Liver (tissue), 9 donors: Measurements from ENCODE around the gene AFTPH. TPM values are rescaled to one million over a fixed set of nuclear protein-coding genes. Genes with fewer than 3 reads are reported as not detected.

ENCODE experiments used
- DNase-seq: peaks from one replicate; pipeline ENCODE4 v3.0.0-alpha.2; 2017; ENCODE audit warnings: low spot score
- H3K27ac ChIP-seq, 2 donors: one replicate each; pipeline ENCODE4 v1.7.0; 2013; ENCODE audit warnings: inconsistent platforms in 2 of 2, low read length in 2 of 2, control low read depth in 1 of 2, low read depth in 1 of 2, mild to moderate bottlenecking in 1 of 2
- H3K27me3 ChIP-seq, 4 donors: one replicate each; pipeline versions ENCODE4 v1.6.1 to v1.7.0; 2013; ENCODE audit warnings: low read length in 3 of 4, inconsistent platforms in 1 of 4, mild to moderate bottlenecking in 1 of 4, moderate library complexity in 1 of 4; ENCODE audit not compliant: control insufficient read depth in 4 of 4, insufficient read depth in 4 of 4
- H3K36me3 ChIP-seq, 4 donors: one replicate each; pipeline versions ENCODE4 v1.6.1 to v1.7.0; 2013; ENCODE audit warnings: low read length in 3 of 4, mild to moderate bottlenecking in 3 of 4, low read depth in 1 of 4, moderate library complexity in 1 of 4; ENCODE audit not compliant: control insufficient read depth in 4 of 4, insufficient read depth in 3 of 4
- H3K4me1 ChIP-seq, 4 donors: one replicate each; pipeline versions ENCODE4 v1.6.1 to v1.7.0; 2013; ENCODE audit warnings: low read length in 3 of 4, mild to moderate bottlenecking in 3 of 4, moderate library complexity in 1 of 4; ENCODE audit not compliant: control insufficient read depth in 4 of 4, insufficient read depth in 4 of 4
- H3K4me3 ChIP-seq, 3 donors: one replicate each; pipeline versions ENCODE4 v1.6.1 to v1.7.0; 2013; ENCODE audit warnings: low read length in 3 of 3, control low read depth in 1 of 3, low read depth in 1 of 3, mild to moderate bottlenecking in 1 of 3
- H3K9ac ChIP-seq, 2 donors: one replicate each; pipeline ENCODE4 v1.7.0; 2013; ENCODE audit warnings: low read length in 2 of 2, mild to moderate bottlenecking in 2 of 2, moderate library complexity in 2 of 2, control low read depth in 1 of 2, low read depth in 1 of 2
- H3K9me3 ChIP-seq, 4 donors: one replicate each; pipeline versions ENCODE4 v1.6.1 to v1.7.0; 2013; ENCODE audit warnings: low read length in 3 of 4; ENCODE audit not compliant: control insufficient read depth in 4 of 4
- EGR1 ChIP-seq, 2 donors: IDR thresholded peaks; 2 replicates each; pipeline ENCODE4 v1.6.1; 2016 to 2018; ENCODE audit warnings: antibody characterized with exemption in 2 of 2, low read depth in 2 of 2
- FOXA1 ChIP-seq: IDR thresholded peaks from 2 replicates; pipeline ENCODE4 v1.6.1; 2016; ENCODE audit warnings: antibody characterized with exemption
- FOXA2 ChIP-seq: IDR thresholded peaks from 2 replicates; pipeline ENCODE4 v1.6.1; 2016; ENCODE audit warnings: antibody characterized with exemption
- GABPA ChIP-seq, 2 donors: IDR thresholded peaks in 1 of 2; conservative IDR thresholded peaks in 1 of 2; 2 replicates each; pipeline ENCODE4 v1.6.1; 2016; ENCODE audit warnings: antibody characterized with exemption in 2 of 2, mild to moderate bottlenecking in 1 of 2, moderate library complexity in 1 of 2
- HNF4A ChIP-seq, 2 donors: conservative IDR thresholded peaks; 2 replicates each; pipeline ENCODE4 v1.6.1; 2016; ENCODE audit warnings: antibody characterized with exemption in 2 of 2, mild to moderate bottlenecking in 2 of 2
- HNF4G ChIP-seq: IDR thresholded peaks from 2 replicates; pipeline ENCODE4 v1.6.1; 2016; ENCODE audit warnings: antibody characterized with exemption
- JUND ChIP-seq, 2 donors: IDR thresholded peaks; 2 replicates each; pipeline ENCODE4 v1.6.1; 2016; ENCODE audit warnings: antibody characterized with exemption in 2 of 2
- NR2F2 ChIP-seq: IDR thresholded peaks from 2 replicates; pipeline ENCODE4 v1.6.1; 2016; ENCODE audit warnings: antibody characterized with exemption
- RAD21 ChIP-seq, 2 donors: IDR thresholded peaks; 2 replicates each; pipeline ENCODE4 v1.6.1; 2016; ENCODE audit warnings: antibody characterized with exemption in 2 of 2, mild to moderate bottlenecking in 2 of 2
- RXRA ChIP-seq, 2 donors: IDR thresholded peaks; 2 replicates each; pipeline ENCODE4 v1.6.1; 2017 to 2018; ENCODE audit warnings: antibody characterized with exemption in 2 of 2, mild to moderate bottlenecking in 1 of 2
- SP1 ChIP-seq: IDR thresholded peaks from 2 replicates; pipeline ENCODE4 v1.6.1; 2018; ENCODE audit warnings: antibody characterized with exemption, mild to moderate bottlenecking
- TAF1 ChIP-seq: conservative IDR thresholded peaks from 2 replicates; pipeline ENCODE4 v1.6.1; 2016; ENCODE audit warnings: antibody characterized with exemption, mild to moderate bottlenecking
- YY1 ChIP-seq: IDR thresholded peaks from 2 replicates; pipeline ENCODE4 v1.6.1; 2016; ENCODE audit warnings: antibody characterized with exemption, mild to moderate bottlenecking
- WGBS: extraction: QIAGEN DNeasy Blood & Tissue Kit; methylation state at CpG from one replicate; pipeline ENCODE4 v1.1.7; 2013; 5-methylcytosine and 5-hydroxymethylcytosine counted together
- polyA plus RNA-seq, 2 donors: library from polyadenylated mRNA; stranded (reverse) in 1 of 2; unstranded in 1 of 2; fragments of 200-250 nt in 1 of 2; fragments of >200 nt in 1 of 2; fragmentation: Nextera tagmentation in 1 of 2; extraction: Ambion mirVana in 1 of 2; gene quantifications; one replicate each; pipeline versions ENCODE4 v1.2.1 to v1.2.3, GENCODE V29; 2013 to 2015
- total RNA-seq, 2 donors: library from RNA; depleted of rRNA; stranded (reverse); fragments of >200 nt; gene quantifications; one replicate each; pipeline ENCODE4 v1.2.3, GENCODE V29; 2014
- TF ChIP-seq, protein P1 (sequence below): fragments of 150-350 bp; IDR thresholded peaks from 2 replicates; pipeline ENCODE4 v1.5.1; 2017; ENCODE audit warnings: improper control_type of control experiment, low read depth, low read length; ENCODE audit not compliant: missing input control
- TF ChIP-seq, protein P2 (sequence below): IDR thresholded peaks from 2 replicates; pipeline ENCODE4 v1.6.1; 2016; ENCODE audit warnings: antibody characterized with exemption
- TF ChIP-seq, protein P3 (sequence below): IDR thresholded peaks from 2 replicates; pipeline ENCODE4 v1.6.1; 2016; ENCODE audit warnings: antibody characterized with exemption, mild to moderate bottlenecking
- TF ChIP-seq, protein P4 (sequence below): IDR thresholded peaks from 2 replicates; pipeline ENCODE4 v1.6.1; 2016; ENCODE audit warnings: antibody characterized with exemption
- TF ChIP-seq, protein P5 (sequence below): IDR thresholded peaks from 2 replicates; pipeline ENCODE4 v1.6.1; 2016; ENCODE audit warnings: antibody characterized with exemption
- donor health status: healthy.
- donor health status: healthy.
- donor health status: healthy.
- donor health status: healthy.
- donor health status: healthy.

AFTPH gene
- total and polyA plus RNA-seq, 4 donors: 10.5 to 27.9 (median 20.6) TPM

DNA sequence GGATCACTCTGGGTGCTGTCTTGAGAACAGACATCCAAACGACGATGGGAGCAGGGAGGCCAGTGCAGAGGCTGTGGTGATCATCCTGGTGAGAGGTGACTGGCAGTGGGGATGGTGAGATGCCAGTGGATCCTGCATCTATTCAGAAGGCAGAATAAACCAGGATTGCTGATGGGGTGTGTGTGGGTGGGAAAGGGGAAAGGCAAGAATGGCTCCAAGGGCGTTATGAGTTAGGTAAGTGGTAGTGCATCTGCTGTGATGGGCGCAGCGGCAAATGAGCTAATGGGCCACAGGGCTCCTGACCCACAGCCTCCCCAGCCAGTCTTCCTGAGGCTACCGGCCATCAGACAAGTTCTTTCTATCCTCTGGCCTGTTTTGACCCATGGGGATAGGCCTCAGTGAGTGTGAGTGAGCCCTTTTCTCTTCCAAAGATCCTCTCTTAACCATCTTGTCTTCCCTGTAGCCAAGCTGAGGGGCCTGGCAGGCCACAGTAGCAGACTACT is 100.0 kb downstream of the AFTPH start:
- no peaks in the 10 kb centered on the region for H3K36me3 ChIP-seq
- TF ChIP-seq, protein P1, sequence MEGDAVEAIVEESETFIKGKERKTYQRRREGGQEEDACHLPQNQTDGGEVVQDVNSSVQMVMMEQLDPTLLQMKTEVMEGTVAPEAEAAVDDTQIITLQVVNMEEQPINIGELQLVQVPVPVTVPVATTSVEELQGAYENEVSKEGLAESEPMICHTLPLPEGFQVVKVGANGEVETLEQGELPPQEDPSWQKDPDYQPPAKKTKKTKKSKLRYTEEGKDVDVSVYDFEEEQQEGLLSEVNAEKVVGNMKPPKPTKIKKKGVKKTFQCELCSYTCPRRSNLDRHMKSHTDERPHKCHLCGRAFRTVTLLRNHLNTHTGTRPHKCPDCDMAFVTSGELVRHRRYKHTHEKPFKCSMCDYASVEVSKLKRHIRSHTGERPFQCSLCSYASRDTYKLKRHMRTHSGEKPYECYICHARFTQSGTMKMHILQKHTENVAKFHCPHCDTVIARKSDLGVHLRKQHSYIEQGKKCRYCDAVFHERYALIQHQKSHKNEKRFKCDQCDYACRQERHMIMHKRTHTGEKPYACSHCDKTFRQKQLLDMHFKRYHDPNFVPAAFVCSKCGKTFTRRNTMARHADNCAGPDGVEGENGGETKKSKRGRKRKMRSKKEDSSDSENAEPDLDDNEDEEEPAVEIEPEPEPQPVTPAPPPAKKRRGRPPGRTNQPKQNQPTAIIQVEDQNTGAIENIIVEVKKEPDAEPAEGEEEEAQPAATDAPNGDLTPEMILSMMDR: no peak
- TF ChIP-seq, protein P2, sequence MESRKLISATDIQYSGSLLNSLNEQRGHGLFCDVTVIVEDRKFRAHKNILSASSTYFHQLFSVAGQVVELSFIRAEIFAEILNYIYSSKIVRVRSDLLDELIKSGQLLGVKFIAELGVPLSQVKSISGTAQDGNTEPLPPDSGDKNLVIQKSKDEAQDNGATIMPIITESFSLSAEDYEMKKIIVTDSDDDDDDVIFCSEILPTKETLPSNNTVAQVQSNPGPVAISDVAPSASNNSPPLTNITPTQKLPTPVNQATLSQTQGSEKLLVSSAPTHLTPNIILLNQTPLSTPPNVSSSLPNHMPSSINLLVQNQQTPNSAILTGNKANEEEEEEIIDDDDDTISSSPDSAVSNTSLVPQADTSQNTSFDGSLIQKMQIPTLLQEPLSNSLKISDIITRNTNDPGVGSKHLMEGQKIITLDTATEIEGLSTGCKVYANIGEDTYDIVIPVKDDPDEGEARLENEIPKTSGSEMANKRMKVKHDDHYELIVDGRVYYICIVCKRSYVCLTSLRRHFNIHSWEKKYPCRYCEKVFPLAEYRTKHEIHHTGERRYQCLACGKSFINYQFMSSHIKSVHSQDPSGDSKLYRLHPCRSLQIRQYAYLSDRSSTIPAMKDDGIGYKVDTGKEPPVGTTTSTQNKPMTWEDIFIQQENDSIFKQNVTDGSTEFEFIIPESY: no peak
- TF ChIP-seq RAD21 (IDR thresholded peaks at IDR 0.05): no peak
- TF ChIP-seq GABPA (IDR thresholded peaks at IDR 0.05 in 1 of 2, conservative IDR thresholded peaks at IDR 0.05 in 1 of 2): no peak
- no peak for TF ChIP-seq HNF4G
- TF ChIP-seq FOXA1: no peak
- TF ChIP-seq, protein P3, sequence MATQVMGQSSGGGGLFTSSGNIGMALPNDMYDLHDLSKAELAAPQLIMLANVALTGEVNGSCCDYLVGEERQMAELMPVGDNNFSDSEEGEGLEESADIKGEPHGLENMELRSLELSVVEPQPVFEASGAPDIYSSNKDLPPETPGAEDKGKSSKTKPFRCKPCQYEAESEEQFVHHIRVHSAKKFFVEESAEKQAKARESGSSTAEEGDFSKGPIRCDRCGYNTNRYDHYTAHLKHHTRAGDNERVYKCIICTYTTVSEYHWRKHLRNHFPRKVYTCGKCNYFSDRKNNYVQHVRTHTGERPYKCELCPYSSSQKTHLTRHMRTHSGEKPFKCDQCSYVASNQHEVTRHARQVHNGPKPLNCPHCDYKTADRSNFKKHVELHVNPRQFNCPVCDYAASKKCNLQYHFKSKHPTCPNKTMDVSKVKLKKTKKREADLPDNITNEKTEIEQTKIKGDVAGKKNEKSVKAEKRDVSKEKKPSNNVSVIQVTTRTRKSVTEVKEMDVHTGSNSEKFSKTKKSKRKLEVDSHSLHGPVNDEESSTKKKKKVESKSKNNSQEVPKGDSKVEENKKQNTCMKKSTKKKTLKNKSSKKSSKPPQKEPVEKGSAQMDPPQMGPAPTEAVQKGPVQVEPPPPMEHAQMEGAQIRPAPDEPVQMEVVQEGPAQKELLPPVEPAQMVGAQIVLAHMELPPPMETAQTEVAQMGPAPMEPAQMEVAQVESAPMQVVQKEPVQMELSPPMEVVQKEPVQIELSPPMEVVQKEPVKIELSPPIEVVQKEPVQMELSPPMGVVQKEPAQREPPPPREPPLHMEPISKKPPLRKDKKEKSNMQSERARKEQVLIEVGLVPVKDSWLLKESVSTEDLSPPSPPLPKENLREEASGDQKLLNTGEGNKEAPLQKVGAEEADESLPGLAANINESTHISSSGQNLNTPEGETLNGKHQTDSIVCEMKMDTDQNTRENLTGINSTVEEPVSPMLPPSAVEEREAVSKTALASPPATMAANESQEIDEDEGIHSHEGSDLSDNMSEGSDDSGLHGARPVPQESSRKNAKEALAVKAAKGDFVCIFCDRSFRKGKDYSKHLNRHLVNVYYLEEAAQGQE: no peak
- TF ChIP-seq HNF4A (conservative IDR thresholded peaks at IDR 0.05): no peak
- TF ChIP-seq TAF1: no peak
- TF ChIP-seq SP1: no peak
- no peak for TF ChIP-seq JUND (IDR thresholded peaks at IDR 0.05)
- TF ChIP-seq, protein P4, sequence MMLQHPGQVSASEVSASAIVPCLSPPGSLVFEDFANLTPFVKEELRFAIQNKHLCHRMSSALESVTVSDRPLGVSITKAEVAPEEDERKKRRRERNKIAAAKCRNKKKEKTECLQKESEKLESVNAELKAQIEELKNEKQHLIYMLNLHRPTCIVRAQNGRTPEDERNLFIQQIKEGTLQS: no peak
- TF ChIP-seq FOXA2: no peak
- no peak for TF ChIP-seq NR2F2
- no peak for TF ChIP-seq YY1
- no peak for TF ChIP-seq EGR1 (IDR thresholded peaks at IDR 0.05; ENCODE audit: low read depth in 2 of 2)
- TF ChIP-seq, protein P5, sequence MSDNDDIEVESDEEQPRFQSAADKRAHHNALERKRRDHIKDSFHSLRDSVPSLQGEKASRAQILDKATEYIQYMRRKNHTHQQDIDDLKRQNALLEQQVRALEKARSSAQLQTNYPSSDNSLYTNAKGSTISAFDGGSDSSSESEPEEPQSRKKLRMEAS: no peak
- no peak for TF ChIP-seq RXRA (IDR thresholded peaks at IDR 0.05)
- peaks cover 0 to 4% (median 2%) of the 10 kb centered on the region in 4 donors for H3K4me1 ChIP-seq
- no peaks in the 10 kb centered on the region for H3K9me3 ChIP-seq
- no peak for DNase-seq
- H3K27ac ChIP-seq: no peak overlapping the region
- no peak overlapping the region for H3K9ac ChIP-seq
- WGBS: 95% methylated on average over 6 of the region's 6 CpGs
- no peak overlapping the region for H3K4me3 ChIP-seq
- no peaks in the 10 kb centered on the region for H3K27me3 ChIP-seq
